HG02763 (cell line): ENCODE measurements around the gene POU2F3.
A peak's percentile ranks its signal among the peaks of the same experiment; 100 is the strongest.

Experiments
- ATAC-seq: cut with Tn5 transposase; IDR thresholded peaks from one replicate; pipeline ENCODE4 v1.9.1; 2021; ENCODE audit warnings: mild to moderate bottlenecking, moderate library complexity; ENCODE audit not compliant: unreplicated experiment

Gene POU2F3

DNA sequence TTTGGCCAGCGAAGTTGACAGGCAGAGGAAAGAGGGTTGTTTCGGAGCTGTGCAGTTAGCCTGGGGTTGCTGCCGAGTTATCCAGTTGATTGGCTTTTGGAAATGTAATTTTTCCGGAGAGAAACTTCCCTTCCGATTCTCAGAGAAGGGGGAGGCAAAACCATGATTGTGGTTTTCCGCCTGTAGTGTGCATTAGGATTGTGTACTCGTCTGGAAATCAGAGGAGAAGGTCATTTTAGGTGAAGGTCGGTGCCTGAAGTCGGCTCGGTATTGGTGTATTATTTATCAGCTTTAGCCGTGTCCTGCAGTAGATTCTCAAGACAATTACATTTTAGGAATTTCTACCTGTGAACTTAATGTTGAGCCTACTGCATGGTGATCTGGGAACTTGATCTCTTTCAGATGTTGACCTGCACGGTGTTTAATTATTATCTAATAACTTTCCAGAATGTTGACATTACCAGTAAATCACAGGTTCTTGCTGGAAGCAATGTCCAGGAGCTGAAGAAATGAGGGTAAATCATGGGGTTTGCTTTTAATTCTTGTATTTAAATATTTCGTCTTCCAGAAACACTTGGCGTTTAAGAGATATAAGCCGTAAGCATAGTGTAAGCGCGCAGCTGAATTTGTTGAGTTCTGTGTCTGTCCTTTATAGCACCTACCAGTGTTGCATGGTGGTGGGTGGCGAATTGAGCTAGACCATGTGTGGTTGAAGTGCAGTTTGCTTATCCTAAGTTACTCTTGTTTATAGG, 97.6 kb downstream of the POU2F3 start:
- ATAC-seq = no peak

DNA sequence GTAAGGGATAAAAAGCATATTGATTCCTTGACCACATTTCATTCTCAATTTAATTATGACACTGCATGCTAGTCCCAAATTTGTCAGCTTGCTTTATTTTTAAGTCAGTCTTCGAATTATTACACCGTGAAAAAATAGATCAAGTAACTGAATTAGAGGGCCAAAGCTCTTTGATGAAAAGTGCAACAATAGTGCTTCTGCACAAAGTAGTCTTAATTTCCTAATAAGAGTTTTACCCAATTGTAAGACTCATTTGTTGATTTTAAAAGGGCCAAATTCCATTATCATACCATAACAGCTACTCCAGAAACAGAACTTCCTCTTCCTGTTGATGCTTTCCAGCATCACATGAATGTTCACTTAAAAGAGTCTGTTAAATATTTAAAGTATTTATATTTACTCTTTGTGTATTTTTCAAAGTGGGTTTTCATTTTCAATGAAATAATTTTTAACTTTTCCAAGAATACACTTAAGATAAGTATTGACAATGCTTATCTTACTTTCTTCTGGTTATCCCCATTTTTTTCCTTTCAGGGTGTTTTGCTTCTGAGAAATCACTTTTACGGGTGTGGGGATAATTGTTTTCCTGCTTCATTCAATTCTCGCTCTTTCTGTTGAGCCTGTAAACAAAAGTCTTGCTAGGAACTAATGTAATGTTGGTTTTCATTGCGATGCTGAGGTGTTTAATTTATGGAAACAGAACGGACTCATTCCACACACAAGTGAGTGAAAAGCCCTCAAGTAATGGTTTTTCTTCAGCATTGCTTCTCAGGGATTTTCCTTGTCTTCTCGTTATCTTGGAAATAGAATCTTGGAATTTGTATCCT, 98.4 kb downstream of the POU2F3 start:
- no peak for ATAC-seq

DNA sequence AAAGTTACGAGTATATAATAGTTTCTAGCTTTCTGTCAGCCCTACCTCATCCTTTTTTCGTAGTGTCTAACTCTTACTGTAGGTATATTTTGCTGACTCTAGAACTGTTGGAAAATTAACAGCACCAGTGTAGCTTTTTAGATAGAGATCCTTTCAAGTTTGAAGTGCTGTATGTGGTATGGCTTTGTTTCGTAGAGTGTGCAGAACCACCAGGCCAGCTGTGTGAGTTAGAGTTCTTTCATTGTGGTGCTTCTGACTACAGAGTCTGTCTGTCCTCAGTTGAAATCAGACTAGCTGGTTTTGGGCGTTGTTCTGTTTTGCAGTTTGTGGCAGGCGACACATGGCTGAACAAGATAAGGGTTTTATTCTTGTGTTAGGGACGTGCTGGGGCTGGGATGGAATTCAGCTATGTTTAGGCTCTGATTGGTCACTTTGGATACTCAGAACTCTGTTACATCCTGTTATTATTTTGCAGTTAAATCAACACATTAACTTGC, 99.5 kb downstream of the POU2F3 start:
- no peak for ATAC-seq

DNA sequence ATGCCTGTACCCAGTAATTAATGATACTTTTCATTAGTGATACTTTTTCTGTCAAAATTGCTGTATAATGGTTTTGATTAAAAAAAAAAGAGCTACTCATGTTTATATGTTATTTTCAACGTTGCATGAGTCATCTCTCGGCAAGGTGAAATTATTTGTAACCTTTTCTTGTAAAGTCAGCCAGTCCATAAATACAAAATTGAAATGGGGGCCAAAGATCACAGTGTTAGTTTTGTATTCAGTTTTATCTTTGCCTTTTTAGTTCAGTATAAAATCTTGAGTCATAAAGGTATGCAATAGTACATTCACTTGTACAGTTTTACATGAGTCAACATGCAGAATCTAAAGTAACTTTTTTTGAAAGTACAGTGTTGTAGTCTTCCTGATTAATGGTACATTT, 100.6 kb downstream of the POU2F3 start:
- ATAC-seq = no peak

DNA sequence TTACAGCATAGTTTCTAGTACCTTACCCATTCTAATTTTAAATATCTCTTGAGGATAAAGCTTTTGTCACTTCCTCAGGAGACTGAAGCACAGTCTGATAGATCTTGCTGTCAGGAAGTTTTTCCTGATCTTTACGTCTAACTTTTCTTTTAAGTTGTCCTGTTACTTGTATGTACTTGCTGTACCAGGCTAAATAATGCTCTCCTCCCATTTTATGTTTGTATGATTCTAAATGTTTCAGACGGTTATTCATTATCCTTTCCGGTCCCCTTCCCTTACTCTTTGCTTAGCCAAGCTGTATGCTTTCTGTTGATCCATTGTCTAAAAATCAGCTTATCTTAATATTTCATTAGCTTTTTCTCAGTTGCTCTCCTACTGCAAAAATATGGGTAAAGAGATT, 102.3 kb downstream of the POU2F3 start:
- no peak for ATAC-seq

DNA sequence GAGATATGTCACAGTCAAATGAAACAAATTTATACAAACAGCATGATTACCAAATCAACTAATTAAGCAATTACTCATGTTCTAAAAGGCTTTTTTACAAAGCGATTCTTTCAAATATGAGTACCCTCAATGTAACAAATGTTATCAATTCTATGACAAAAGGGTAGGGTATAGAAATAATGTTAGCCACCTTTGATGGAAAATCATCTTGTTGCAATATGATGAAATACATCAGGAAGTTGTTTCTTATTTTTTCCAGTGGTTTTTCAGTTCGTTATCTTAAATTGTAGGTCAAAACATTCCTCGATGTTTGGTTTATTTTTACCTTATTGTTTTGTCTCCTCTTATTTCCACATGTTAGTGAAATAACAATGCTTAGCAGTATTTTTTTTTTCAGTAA, 102.7 kb downstream of the POU2F3 start:
- no peak for ATAC-seq

DNA sequence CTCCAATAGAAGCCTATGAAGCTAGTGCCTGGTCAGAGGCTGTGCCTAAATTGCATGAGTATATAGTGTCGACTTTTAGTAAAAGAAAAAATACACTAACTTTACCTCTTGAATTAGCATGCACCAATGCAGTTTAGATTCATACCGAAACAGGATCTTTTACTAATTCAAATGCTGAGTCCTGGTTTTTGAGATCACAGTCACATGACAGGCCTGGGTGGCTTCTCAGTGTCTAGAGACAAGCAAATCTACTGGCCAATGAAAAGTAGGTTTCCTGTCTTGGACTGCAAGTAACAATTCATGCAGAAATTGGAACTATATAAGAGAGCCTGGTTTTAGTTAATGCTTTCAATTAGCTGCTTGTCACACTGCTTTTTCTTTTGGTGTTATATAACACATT, 103.5 kb downstream of the POU2F3 start:
- ATAC-seq = no peak

DNA sequence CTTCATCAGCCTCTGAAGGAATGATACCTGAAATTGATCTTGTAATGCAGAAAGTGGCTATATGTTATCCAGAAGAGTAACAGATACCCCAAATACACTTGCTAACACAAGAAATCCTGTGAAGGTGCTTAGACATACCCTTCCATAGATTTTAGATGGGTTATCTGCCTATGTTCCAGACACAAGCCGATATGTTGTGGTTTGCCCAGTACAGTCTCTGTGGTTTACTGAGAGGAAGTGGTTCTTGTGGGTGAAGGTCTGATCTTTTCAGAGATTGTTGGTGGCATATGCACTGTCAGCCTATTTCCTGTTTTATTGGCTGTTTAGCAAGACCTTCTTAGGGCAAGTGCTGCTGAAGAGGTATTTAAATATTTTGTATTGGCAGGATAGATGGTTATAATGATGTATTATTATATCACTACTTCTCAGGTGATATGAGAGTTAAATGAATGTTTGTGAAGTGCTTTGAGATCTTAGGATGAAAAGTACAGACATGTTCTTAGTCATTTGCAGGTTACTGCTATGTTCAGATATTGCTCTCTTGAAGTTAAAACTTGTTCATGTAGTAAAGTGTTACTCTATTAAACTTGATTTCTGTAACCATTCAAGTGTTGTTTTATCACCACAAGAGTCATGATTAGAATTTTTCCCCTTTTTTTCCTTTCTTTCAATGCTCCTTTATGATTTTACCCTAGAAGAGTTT, 104.5 kb downstream of the POU2F3 start:
- ATAC-seq = peak; percentile 78

DNA sequence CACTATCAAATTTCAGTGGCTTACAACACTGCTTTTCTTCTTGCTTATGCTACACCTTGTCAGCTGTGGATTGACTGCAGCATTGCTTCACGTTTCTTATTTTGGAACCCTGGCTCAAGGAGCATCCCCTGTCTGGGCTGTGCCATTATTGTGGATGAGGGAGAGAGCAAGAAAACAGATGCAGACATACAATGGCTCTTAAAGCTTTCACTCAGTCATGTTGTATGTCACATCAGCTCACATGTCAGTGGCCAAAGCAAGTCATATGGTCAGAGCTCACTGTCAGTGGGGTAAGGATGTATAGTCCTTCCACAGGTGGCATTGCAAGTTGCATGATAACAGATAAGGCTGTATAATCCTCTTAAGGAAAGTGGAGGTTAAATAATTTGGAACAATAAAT, 106.3 kb downstream of the POU2F3 start:
- ATAC-seq = no peak

DNA sequence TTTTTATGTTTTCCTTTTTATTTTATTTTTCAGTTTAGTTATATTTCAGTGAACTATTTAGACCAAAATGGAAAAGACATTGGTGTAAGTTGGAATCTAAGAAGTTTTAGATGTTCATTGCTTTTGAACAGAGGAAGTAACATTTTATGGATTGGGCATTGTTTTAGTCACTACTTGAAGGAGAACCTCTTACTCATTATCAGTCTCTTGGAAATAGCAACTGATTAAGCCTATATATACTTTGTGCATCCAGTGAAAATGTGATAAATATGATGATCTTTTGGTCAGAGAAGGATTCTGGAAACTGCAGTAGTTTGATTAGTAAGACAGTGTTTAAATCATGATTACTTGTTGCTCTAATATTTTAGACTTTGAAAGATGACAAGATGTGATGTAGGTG, 110.7 kb downstream of the POU2F3 start:
- no peak for ATAC-seq

DNA sequence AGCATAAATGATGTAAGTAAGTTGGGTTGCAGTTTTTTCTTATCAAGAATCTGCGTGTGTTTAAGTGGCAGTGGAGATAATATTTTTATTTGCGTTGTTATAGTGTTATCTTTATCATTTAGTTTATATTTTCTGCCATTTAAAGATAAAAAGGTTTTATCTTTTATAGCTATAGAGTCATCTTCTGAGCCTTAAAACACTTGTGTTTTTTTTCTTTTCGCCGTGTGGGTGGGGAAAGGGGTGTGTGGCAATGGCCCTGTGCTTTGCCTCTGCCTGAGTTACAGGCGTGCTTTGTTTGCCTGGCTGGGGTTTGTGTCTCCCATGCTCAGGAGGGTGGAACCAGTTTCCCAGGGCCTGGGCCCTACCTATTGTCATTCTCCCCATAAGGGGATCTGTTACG, 112.5 kb downstream of the POU2F3 start:
- no peak for ATAC-seq

DNA sequence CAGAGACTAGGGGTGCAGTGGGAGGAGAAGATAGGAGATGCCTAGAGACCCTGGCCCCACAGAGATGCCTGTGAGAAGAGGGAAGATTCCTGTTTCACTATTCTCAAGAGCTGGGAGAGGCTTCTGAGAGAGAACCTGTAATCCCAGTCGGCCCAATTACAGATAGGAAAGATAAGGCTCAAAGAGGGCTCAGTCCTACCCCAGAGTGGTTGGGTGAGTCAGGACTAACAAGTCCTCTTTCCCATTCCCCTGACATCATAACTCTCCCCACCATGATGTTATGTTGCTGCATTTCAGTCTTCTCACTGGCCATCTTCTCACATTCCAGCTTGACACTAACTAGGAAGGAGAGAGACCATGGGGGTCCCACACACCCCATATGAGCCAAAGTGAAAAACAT, 114.1 kb downstream of the POU2F3 start:
- no peak for ATAC-seq

DNA sequence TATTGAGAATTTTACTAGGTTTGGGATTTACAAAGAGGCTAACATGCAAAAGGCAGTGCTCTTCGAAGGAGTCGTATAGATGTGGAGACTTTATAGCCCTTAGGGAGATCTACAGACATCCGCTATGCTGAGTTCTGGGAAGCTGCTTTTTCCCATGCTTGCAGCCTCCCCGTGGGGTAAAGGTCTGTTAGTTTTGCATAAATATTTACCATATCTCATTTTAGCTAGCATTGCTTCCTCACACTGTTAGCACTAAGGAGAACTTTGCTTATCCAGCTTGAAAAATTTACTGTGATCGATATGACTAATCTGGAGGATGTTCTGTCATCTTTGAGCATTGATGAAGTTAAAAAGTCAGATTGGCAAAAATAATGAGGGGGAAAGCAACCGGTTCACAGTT, 114.8 kb downstream of the POU2F3 start:
- ATAC-seq = no peak

DNA sequence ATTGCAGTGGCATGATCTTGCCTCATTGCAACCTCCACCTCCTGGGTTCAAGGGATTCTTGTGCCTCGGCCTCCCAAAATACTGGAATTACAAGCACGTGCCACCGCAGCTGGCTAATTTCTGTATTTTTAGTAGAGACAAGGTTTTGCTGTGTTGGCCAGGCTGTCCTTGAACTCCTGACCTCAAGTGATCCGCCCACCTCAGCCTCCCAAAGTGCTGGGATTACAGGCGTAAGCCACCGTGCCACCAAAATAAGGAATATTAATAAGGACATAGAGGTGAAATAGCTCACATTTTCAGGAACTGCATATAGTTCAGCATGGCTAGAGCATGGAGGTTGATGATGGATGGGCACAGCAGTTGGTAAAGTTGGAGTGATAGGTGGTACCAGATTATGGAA, 117.7 kb downstream of the POU2F3 start:
- ATAC-seq = no peak

DNA sequence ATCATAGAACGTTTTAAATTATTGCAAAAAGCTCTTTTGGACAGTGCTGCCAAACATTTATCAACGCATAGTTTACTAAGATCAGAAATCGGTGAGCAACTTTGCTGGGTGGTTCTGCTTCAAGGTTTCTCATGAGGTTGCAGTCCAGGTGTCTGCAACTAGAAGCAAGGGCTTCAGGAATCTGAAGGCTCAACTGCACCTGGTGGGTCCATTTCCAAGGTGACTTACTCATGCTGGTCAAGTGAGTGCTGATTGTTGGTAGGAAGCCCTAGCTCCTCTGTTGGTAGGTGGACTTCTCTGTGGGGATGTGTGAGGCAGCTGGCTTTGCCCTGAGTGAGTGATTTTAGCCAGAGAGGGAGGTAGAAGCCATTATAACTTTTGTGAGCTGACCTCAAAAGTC, 118.8 kb downstream of the POU2F3 start:
- no peak for ATAC-seq

DNA sequence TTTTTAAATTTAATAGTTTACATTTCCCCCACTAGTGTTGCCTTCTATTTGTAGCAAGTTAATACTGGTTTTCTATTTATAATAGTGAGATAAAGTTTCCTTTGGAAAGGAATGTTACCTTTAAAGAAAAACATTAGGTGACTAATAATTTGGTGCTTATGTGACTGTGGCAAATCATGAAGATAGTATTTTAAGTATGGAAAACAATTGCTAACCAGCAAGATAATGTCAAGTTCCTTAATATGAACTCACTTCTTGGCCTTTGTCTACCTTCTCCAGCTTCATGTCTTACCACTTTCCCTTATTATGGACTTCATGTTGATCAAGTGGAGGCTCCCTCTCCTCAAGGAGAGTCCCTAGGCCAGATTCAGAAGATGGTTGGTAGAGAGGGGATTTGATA, 123.5 kb downstream of the POU2F3 start:
- ATAC-seq = no peak

DNA sequence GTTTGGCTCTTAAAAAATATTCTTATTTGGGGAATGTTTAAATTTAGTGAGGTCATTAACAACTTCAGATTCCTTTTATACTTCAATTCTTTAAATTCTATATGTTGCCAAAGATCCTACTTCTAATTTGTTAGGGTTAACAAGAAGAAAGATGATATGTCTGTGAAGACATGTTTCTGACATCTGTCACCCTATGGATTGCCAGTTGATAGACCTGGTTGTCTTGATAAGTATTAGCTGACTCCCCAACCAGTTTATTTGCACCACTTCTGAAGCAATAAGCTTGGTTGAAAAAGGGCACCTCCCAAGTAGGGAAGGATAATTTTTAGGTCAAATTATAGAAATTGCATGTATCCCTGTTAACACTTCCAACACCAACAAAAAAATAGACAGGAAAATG, 125.6 kb downstream of the POU2F3 start:
- no peak for ATAC-seq
